NAMALWA (cell line): ENCODE results near the gene IGF2BP3.
A peak's percentile ranks its signal among the peaks of the same experiment; 100 is the strongest.
"Not testable (repeated sequence)": the region's sequence is repeated elsewhere in the genome, so short reads cannot be mapped to it uniquely, and the experiment has no call there.

Source experiments
- DNase-seq: peaks from one replicate; pipeline ENCODE4 v3.0.0-alpha.2; 2015; ENCODE audit warnings: low spot score

IGF2BP3 gene

GRCh38 chr7:23470330-23471105 lies at the start of gene IGF2BP3:
Gene IGF2BP3, minus strand, starts transcription at chr7:23470491. Its CDS starts 381 bp downstream, at chr7:23470110.
- DNase-seq, result peak; percentile 98

GRCh38 chr7:23514755-23515154 lies 44.5 kb upstream of the IGF2BP3 start:
- DNase-seq, result no peak

DNA sequence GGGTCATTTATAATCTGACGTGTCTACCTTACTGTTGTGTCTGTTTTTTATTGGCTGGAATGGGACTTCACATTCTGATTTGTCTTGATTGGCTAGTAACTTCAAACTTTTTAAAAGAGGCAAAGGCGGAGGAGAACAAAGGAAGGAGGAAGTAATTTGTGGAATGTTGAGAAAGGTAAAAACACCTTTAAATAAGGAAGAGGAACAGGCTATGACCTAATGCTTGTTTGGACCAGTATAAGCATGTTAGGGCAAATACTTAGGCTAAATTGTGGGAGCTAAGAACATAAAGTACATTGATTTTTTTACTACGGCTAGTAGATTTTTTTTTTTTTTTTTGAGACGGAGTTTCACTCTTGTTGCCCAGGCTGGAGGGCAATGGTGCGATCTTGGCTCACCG lies 43.5 kb upstream of the IGF2BP3 start:
- DNase-seq, result not testable (repeated sequence)

- DNase-seq, result no peak
Measured at GRCh38 chr7:23494009-23494408, 23.7 kb upstream of the IGF2BP3 start.

DNA sequence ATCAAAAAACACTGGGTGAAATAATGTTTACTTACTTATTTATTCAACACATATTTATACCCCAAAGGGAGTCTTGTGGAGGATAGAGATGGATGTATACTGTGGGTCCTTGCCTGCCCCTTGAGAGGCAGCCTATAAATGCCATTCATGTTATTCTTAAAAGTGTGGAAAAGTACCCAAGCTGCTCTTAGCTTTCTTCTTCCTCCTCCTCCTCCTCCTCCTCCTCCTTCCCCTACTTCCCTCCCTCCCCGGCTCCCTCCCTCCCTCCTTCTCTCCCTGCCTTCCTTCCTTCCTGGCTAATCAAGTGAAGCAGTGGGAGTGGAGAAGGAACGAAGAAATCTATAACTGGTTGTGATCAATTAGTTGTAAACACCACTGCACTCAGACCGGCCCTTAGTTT lies 21.2 kb upstream of the IGF2BP3 start:
- no peak for DNase-seq

- peak; percentile 60 for DNase-seq
Measured at GRCh38 chr7:23490357-23491135, 20.3 kb upstream of the IGF2BP3 start.

DNA sequence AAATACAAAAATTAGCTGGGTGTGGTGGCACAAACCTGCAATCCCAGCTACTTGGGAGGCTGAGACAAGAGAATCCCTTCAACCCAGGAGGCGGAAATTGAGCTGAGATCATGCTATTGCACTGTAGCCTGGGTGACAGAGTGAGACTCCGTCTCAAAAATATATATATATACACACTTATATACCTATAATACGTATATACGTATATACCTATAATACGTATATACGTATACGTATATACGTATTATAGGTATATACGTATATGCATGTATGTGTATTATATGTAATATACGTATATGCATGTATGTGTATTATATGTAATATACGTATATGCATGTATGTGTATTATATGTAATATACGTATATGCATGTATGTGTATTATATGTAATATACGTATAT lies 18.4 kb upstream of the IGF2BP3 start:
- not testable (repeated sequence) for DNase-seq

- no peak for DNase-seq
Measured at GRCh38 chr7:23487670-23488069, 17.4 kb upstream of the IGF2BP3 start.

- DNase-seq, result no peak
Measured at GRCh38 chr7:23486002-23486773, 15.9 kb upstream of the IGF2BP3 start.

GRCh38 chr7:23482686-23483085 lies 12.4 kb upstream of the IGF2BP3 start:
- DNase-seq, result no peak

- DNase-seq, result no peak
Measured at GRCh38 chr7:23477962-23478866, 7.9 kb upstream of the IGF2BP3 start.

DNA sequence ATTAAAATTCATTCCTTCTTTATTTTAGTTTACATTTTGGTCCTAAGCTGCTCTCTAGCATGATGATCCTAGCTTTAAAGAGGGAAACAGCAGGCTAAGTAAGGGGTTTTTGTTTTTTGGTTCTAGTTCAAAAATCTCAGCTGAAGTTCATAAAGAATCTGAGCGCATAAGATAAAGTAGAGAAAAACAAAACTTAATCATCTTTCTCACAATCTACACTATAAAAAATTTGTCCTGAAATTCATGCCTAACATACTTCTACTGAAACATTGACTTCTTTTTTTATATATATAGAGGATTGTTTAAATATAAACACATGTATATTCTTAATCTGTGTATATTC lies 6.8 kb upstream of the IGF2BP3 start:
- DNase-seq, result no peak

GRCh38 chr7:23476286-23477156 lies 6.2 kb upstream of the IGF2BP3 start:
- DNase-seq, result peak; percentile 50

- no peak for DNase-seq
Measured at GRCh38 chr7:23475576-23475839, 5.2 kb upstream of the IGF2BP3 start.

DNA sequence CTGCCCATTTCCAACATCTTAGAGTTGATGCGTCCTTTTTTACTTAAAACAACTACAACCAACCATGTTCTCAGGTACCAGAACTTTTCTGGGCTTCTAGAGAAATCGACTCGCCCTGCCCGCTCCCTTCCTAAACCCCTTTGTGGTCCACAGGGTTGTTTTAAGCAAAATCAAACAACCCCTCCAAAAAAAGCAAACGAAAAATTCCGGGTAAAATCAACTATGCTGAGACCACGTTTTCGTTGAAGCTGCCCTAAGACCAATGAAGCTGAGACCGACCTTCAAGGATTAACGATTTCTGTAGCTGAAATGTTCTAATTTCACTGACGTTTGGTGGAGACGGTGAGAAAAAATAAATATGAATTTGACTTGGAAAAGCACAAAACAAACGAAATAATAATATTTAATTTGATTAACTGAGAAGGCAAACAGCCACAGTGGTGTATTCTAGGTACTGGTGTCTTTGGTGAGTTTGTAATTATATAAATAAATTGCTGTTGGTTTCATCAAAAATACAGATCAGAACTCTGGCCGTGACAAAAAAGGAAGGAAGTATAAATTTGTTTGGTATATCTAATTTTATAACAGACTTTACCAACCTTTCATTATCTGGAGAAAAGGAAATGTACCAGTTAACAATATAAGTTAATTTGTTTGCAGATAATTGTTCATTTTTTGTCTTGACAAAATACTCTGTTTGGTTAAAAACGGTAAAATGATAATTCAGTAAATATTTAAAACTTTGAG lies 4.7 kb upstream of the IGF2BP3 start:
- peak; percentile 85 for DNase-seq

DNA sequence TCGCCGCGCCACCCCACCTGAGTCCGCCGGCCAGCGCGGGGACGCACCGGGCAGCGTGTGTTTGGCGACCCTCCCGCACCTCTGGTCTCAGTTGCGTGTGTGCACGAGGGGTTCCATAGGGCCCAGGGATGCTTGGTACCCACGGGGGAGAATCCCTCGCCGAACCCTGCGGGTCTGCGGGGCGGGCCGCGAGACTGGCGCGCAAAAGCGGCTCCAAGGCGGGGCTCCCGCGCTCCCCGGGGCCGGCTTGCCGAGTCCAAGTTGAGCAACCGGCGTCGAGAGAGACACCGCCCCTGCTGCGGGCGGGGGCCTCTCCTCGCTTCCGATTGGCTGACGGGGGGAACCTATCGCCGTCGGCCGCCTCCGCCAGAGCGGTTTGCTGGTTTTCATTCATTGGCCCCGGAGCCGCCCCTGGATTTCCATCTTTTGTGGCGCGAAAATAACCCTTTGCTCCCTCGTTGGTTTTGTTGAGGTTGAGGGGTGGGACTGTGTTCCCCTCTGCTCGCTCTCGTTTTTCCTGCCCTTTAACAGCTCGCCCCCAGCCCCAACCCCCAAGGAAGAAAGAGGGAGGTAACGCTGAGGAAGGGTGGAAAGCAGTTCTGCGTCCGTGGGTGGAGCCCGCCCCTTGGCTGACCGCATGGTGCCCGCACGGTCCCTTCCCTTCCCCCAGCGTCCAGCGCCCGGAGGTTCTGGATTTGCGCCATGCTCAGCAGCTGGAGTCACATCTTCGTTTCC lies 4.0 kb upstream of the IGF2BP3 start:
- peak; percentile 99 for DNase-seq

GRCh38 chr7:23473844-23474093 lies 3.5 kb upstream of the IGF2BP3 start:
- DNase-seq, result no peak

GRCh38 chr7:23472956-23473843 lies 2.9 kb upstream of the IGF2BP3 start:
- peak; percentile 66 for DNase-seq

- no peak for DNase-seq
Measured at GRCh38 chr7:23472556-23472955, 2.3 kb upstream of the IGF2BP3 start.
